HG03025 (cell line): Measurements from ENCODE around the gene ZNF232.
"Not testable (repeated sequence)": the region's sequence is repeated elsewhere in the genome, so short reads cannot be mapped to it uniquely, and the experiment has no call there.

Experiments used
- ATAC-seq: cut with Tn5 transposase; IDR thresholded peaks from one replicate; pipeline ENCODE4 v1.9.1; 2021; ENCODE audit warnings: mild to moderate bottlenecking, moderate library complexity; ENCODE audit not compliant: unreplicated experiment, low FRiP score

The ZNF232 gene

GRCh38 chr17:5099271-5099670 is 12.4 kb downstream of the ZNF232 start:
- no peak for ATAC-seq

- no peak for ATAC-seq
These were observed 14.4 kb downstream of the ZNF232 start for GRCh38 chr17:5097101-5097834.

- ATAC-seq = no peak
These were observed 15.0 kb downstream of the ZNF232 start for GRCh38 chr17:5096731-5097100.

- no peak for ATAC-seq
These were observed 19.3 kb downstream of the ZNF232 start for GRCh38 chr17:5092218-5093010.

- no peak for ATAC-seq
These were observed 31.1 kb downstream of the ZNF232 start for GRCh38 chr17:5080591-5080990.

- ATAC-seq = no peak
These were observed 33.3 kb downstream of the ZNF232 start, which contains the start of gene ZFP3 for GRCh38 chr17:5078106-5079028. ZFP3 (plus strand) TSS chr17:5078467; CDS start chr17:5091505, 13,038 bp downstream.

- ATAC-seq = no peak
These were observed 33.9 kb downstream of the ZNF232 start for GRCh38 chr17:5077781-5078105.

GRCh38 chr17:5077275-5077674 is 34.4 kb downstream of the ZNF232 start:
- ATAC-seq = not testable (repeated sequence)

- ATAC-seq = not testable (repeated sequence)
These were observed 36.2 kb downstream of the ZNF232 start for GRCh38 chr17:5075472-5075871.

GRCh38 chr17:5069724-5070123 is 42.0 kb downstream of the ZNF232 start:
- ATAC-seq = no peak

GRCh38 chr17:5068236-5068635 is 43.4 kb downstream of the ZNF232 start:
- no peak for ATAC-seq

GRCh38 chr17:5065227-5065744 is 46.4 kb downstream of the ZNF232 start:
- ATAC-seq = no peak
